ENCODE data around the gene FAHD1.
"Not testable (repeated sequence)": the region's sequence is repeated elsewhere in the genome, so short reads cannot be mapped to it uniquely, and the experiment has no call there.

The FAHD1 gene

GRCh38 chr16:1871974-1872635 is 45.1 kb downstream of the FAHD1 start, which contains the start of gene MEIOB:
Gene MEIOB (minus strand): TSS chr16:1872164. CDS start chr16:1868175, 3,989 bp downstream.
- in situ Hi-C loops (cut with HindIII; ENCODE audit: low pct_ligation_motif_present, low pct_unique_long_range_greater_than_20kb, low sequenced_read_pairs) = no loop called here
- peak; percentile 60 for DNase-seq

GRCh38 chr16:1874854-1875253 is 47.8 kb downstream of the FAHD1 start:
- in situ Hi-C loops (cut with HindIII; ENCODE audit: low pct_ligation_motif_present, low pct_unique_long_range_greater_than_20kb, low sequenced_read_pairs) = no loop called here
- DNase-seq = peak; percentile 23

GRCh38 chr16:1876066-1876465 is 49.1 kb downstream of the FAHD1 start:
- DNase-seq; in situ Hi-C loops (cut with HindIII; ENCODE audit: low pct_ligation_motif_present, low pct_unique_long_range_greater_than_20kb, low sequenced_read_pairs): not testable (repeated sequence)

GRCh38 chr16:1876468-1876867 is 49.5 kb downstream of the FAHD1 start:
- in situ Hi-C loops (cut with HindIII; ENCODE audit: low pct_ligation_motif_present, low pct_unique_long_range_greater_than_20kb, low sequenced_read_pairs) = no loop called here
- no peak for DNase-seq

GRCh38 chr16:1877089-1877488 is 50.1 kb downstream of the FAHD1 start:
- no peak for DNase-seq
- in situ Hi-C loops (cut with HindIII; ENCODE audit: low pct_ligation_motif_present, low pct_unique_long_range_greater_than_20kb, low sequenced_read_pairs) = no loop called here

GRCh38 chr16:1877804-1878203 is 50.8 kb downstream of the FAHD1 start:
- no peak for DNase-seq
- in situ Hi-C loops (cut with HindIII; ENCODE audit: low pct_ligation_motif_present, low pct_unique_long_range_greater_than_20kb, low sequenced_read_pairs) = no loop called here

- no peak for DNase-seq
- in situ Hi-C loops (cut with HindIII; ENCODE audit: low pct_ligation_motif_present, low pct_unique_long_range_greater_than_20kb, low sequenced_read_pairs) = no loop called here
These were observed 51.2 kb downstream of the FAHD1 start for GRCh38 chr16:1878256-1878655.
